H9 (cell line): Measurements from ENCODE around the gene MT1H. TPM values are rescaled to one million over a fixed set of nuclear protein-coding genes. Genes with fewer than 3 reads are reported as not detected.

Experiments used
- DNase-seq: peaks from one replicate; pipeline ENCODE4 v3.0.0-alpha.2; 2017
- H2AFZ ChIP-seq: one replicate; pipeline ENCODE4 v1.6.1; 2013; ENCODE audit warnings: mild to moderate bottlenecking, low read length, control low read depth, moderate library complexity
- H2AK5ac ChIP-seq: 2 replicates; pipeline ENCODE4 v1.6.1; 2013; ENCODE audit warnings: low read length, control low read depth, mixed read lengths; ENCODE audit not compliant: insufficient read length
- H2BK120ac ChIP-seq: one replicate; pipeline ENCODE4 v1.6.1; 2013; ENCODE audit warnings: low read depth, mild to moderate bottlenecking, low read length, control low read depth, inconsistent platforms; ENCODE audit not compliant: poor library complexity, severe bottlenecking
- H2BK12ac ChIP-seq: 2 replicates; pipeline ENCODE4 v1.6.1; 2013; ENCODE audit warnings: low read length, control low read depth, mixed read lengths, low read depth; ENCODE audit not compliant: insufficient read length
- H2BK15ac ChIP-seq: 2 replicates; pipeline ENCODE4 v1.6.1; 2013; ENCODE audit warnings: low read depth, low read length, control low read depth
- H2BK20ac ChIP-seq: one replicate; pipeline ENCODE4 v1.6.1; 2013; ENCODE audit warnings: low read depth, mild to moderate bottlenecking, low read length, control low read depth, inconsistent platforms; ENCODE audit not compliant: poor library complexity, severe bottlenecking
- H2BK5ac ChIP-seq: 2 replicates; pipeline ENCODE4 v1.6.1; 2013; ENCODE audit warnings: low read length, control low read depth, mixed read lengths; ENCODE audit not compliant: insufficient read length
- H3K14ac ChIP-seq: 2 replicates; pipeline ENCODE4 v1.6.1; 2013; ENCODE audit warnings: low read length, control low read depth; ENCODE audit not compliant: insufficient read depth
- H3K18ac ChIP-seq: 2 replicates; pipeline ENCODE4 v1.6.1; 2013; ENCODE audit warnings: low read depth, mild to moderate bottlenecking, mixed read lengths, low read length, control low read depth; ENCODE audit not compliant: insufficient read length
- H3K23ac ChIP-seq: 2 replicates; pipeline ENCODE4 v1.6.1; 2013; ENCODE audit warnings: low read length, control low read depth, mixed read lengths, low read depth; ENCODE audit not compliant: insufficient read length
- H3K23me2 ChIP-seq: 2 replicates; pipeline ENCODE4 v1.6.1; 2013; ENCODE audit warnings: low read depth, mild to moderate bottlenecking, mixed read lengths, low read length, control low read depth; ENCODE audit not compliant: insufficient read length, poor library complexity, severe bottlenecking
- H3K27ac ChIP-seq: 2 replicates; pipeline ENCODE4 v1.5.1; 2013; ENCODE audit warnings: low read length, control low read depth, mixed read lengths, low read depth; ENCODE audit not compliant: insufficient read length
- H3K27me3 ChIP-seq: 2 replicates; pipeline ENCODE4 v1.6.1; 2013; ENCODE audit warnings: low read length, control low read depth, inconsistent platforms; ENCODE audit not compliant: insufficient read depth
- H3K4ac ChIP-seq: 2 replicates; pipeline ENCODE4 v1.6.1; 2013; ENCODE audit warnings: low read depth, mild to moderate bottlenecking, control low read depth, inconsistent platforms, low read length, moderate library complexity
- H3K4me1 ChIP-seq: 2 replicates; pipeline ENCODE4 v1.6.1; 2013; ENCODE audit warnings: low read length, control low read depth, inconsistent platforms; ENCODE audit not compliant: insufficient read depth
- H3K4me2 ChIP-seq: 2 replicates; pipeline ENCODE4 v1.6.1; 2013; ENCODE audit warnings: low read length, control low read depth, mixed read lengths; ENCODE audit not compliant: insufficient read length, insufficient read depth
- H3K56ac ChIP-seq: 2 replicates; pipeline ENCODE4 v1.6.1; 2013; ENCODE audit warnings: low read depth, mild to moderate bottlenecking, mixed read lengths, low read length, control low read depth; ENCODE audit not compliant: insufficient read length
- H3K79me1 ChIP-seq: 2 replicates; pipeline ENCODE4 v1.6.1; 2013; ENCODE audit warnings: low read depth, mild to moderate bottlenecking, moderate library complexity, low read length, control low read depth, inconsistent platforms; ENCODE audit not compliant: insufficient read depth, poor library complexity, severe bottlenecking
- H3K79me2 ChIP-seq: 2 replicates; pipeline ENCODE4 v1.6.1; 2013; ENCODE audit warnings: low read length, control low read depth, inconsistent platforms; ENCODE audit not compliant: insufficient read depth
- H3K9ac ChIP-seq: 2 replicates; pipeline ENCODE4 v1.6.1; 2013; ENCODE audit warnings: low read length, control low read depth, mixed read lengths; ENCODE audit not compliant: insufficient read length; ENCODE audit errors: extremely low read depth
- H3K9me3 ChIP-seq: one replicate; pipeline ENCODE4 v1.6.1; 2013; ENCODE audit warnings: low read depth, low read length, inconsistent platforms; ENCODE audit not compliant: control insufficient read depth
- H3T11ph ChIP-seq: one replicate; pipeline ENCODE4 v1.6.1; 2013; ENCODE audit warnings: mild to moderate bottlenecking, low read length, control low read depth, inconsistent platforms
- H4K20me1 ChIP-seq: one replicate; pipeline ENCODE4 v1.6.1; 2013; ENCODE audit not compliant: control insufficient read depth, insufficient read length, insufficient read depth
- H4K5ac ChIP-seq: 2 replicates; pipeline ENCODE4 v1.6.1; 2013; ENCODE audit warnings: low read depth, mild to moderate bottlenecking, mixed read lengths, low read length, control low read depth; ENCODE audit not compliant: insufficient read length
- H4K8ac ChIP-seq: replicated peaks from 2 replicates; pipeline ENCODE4 v1.6.1; 2013; ENCODE audit warnings: low read length, control low read depth, mixed read lengths, low read depth; ENCODE audit not compliant: insufficient read length
- H4K91ac ChIP-seq: 2 replicates; pipeline ENCODE4 v1.6.1; 2013; ENCODE audit warnings: low read depth, mild to moderate bottlenecking, moderate library complexity, mixed read lengths, low read length, control low read depth; ENCODE audit not compliant: insufficient read length
- H3K27ac Mint-ChIP-seq, 3 experiments: 2 replicates in 2 of 3; 3 replicates in 1 of 3; pipeline ENCODE4 v1.8.0; 2020 to 2021; ENCODE audit warnings: mixed read lengths in 3 of 3, mild to moderate bottlenecking in 1 of 3, moderate library complexity in 1 of 3
- H3K27me3 Mint-ChIP-seq: 2 replicates; pipeline ENCODE4 v1.8.0; 2021; ENCODE audit warnings: low read depth, mild to moderate bottlenecking, moderate library complexity, mixed read lengths
- H3K36me3 Mint-ChIP-seq, 3 experiments: 2 replicates in 2 of 3; 3 replicates in 1 of 3; pipeline ENCODE4 v1.8.0; 2020 to 2021; ENCODE audit warnings: low read depth in 3 of 3, mixed read lengths in 3 of 3; ENCODE audit not compliant: insufficient read depth in 1 of 3
- H3K4me1 Mint-ChIP-seq, 2 experiments: 2 replicates each; pipeline ENCODE4 v1.8.0; 2020; ENCODE audit warnings: mixed read lengths in 2 of 2
- H3K4me3 Mint-ChIP-seq, 2 experiments: 2 replicates in 1 of 2; 3 replicates in 1 of 2; pipeline ENCODE4 v1.8.0; 2020 to 2021; ENCODE audit warnings: mild to moderate bottlenecking in 2 of 2, mixed read lengths in 2 of 2, moderate library complexity in 1 of 2
- H3K9me3 Mint-ChIP-seq, 2 experiments: 2 replicates in 1 of 2; 3 replicates in 1 of 2; pipeline ENCODE4 v1.8.0; 2020; ENCODE audit warnings: mild to moderate bottlenecking in 2 of 2, mixed read lengths in 2 of 2, moderate library complexity in 1 of 2
- CTCF ChIP-seq: fragments of 200-600 bp; sonication (generic); conservative IDR thresholded peaks from 3 replicates; pipeline ENCODE4 v1.8.0; 2021; ENCODE audit warnings: antibody characterized with exemption, mild to moderate bottlenecking
- WGBS: extraction: QIAGEN DNeasy Blood & Tissue Kit; methylation state at CpG from one replicate; pipeline ENCODE4 v1.1.7; 2013; ENCODE audit warnings: missing lambda C conversion rate, low lambda C conversion rate, mixed read lengths; ENCODE audit not compliant: insufficient read length; ENCODE audit errors: extremely low coverage; 5-methylcytosine and 5-hydroxymethylcytosine counted together
- total RNA-seq: library from RNA; stranded (reverse); gene quantifications from 2 replicates; pipeline ENCODE4 v1.2.1, GENCODE V29; 2021

The MT1H gene
- total RNA-seq, 1 experiment from 2014 or later: 12.5 TPM

GRCh38 chr16:56643080-56643778, 26.4 kb upstream of the MT1H start:
- peak; percentile 66 for TF ChIP-seq CTCF
- H3K27me3 ChIP-seq: peaks cover 79% of the 10 kb centered on the region
- peak overlapping the region; percentile 54 to 76 for H3K4me3 Mint-ChIP-seq
- H2BK120ac ChIP-seq: no peak overlapping the region
- no peak overlapping the region for H4K91ac ChIP-seq
- H4K20me1 ChIP-seq: no peaks in the 10 kb centered on the region
- H3K79me1 ChIP-seq: no peaks in the 10 kb centered on the region
- no peak overlapping the region for H3K4ac ChIP-seq
- H2AFZ ChIP-seq: no peak overlapping the region
- peaks cover 16 to 28% of the 10 kb centered on the region in 2 experiments for H3K4me1 Mint-ChIP-seq
- WGBS: no CpG with 5 or more reads among the region's 42 CpGs
- H2AK5ac ChIP-seq: no peak overlapping the region
- no peak overlapping the region for H3K18ac ChIP-seq
- no peak overlapping the region for H3K14ac ChIP-seq
- no peak overlapping the region for H4K5ac ChIP-seq
- H3K4me1 ChIP-seq: no peaks in the 10 kb centered on the region
- peaks cover 2% of the 10 kb centered on the region for H3K23me2 ChIP-seq
- no peak overlapping the region; a peak in 1 of 7 replicates for H3K27ac Mint-ChIP-seq
- no peak overlapping the region for H3K56ac ChIP-seq
- H3K4me2 ChIP-seq: peak overlapping the region; percentile 43
- no peak overlapping the region for H2BK20ac ChIP-seq
- H3T11ph ChIP-seq: no peak overlapping the region
- no peak overlapping the region for H3K9ac ChIP-seq
- no peaks in the 10 kb centered on the region; a peak in 1 of 5 replicates for H3K9me3 Mint-ChIP-seq
- H3K9me3 ChIP-seq: no peaks in the 10 kb centered on the region
- no peaks in the 10 kb centered on the region for H3K79me2 ChIP-seq
- DNase-seq: peak; percentile 79
- no peak overlapping the region for H2BK15ac ChIP-seq
- H3K27ac ChIP-seq: no peak overlapping the region
- H2BK12ac ChIP-seq: no peak overlapping the region
- H3K36me3 Mint-ChIP-seq: no peaks in the 10 kb centered on the region
- no peak overlapping the region for H3K23ac ChIP-seq
- no peak overlapping the region for H4K8ac ChIP-seq
- peaks cover 99% of the 10 kb centered on the region for H3K27me3 Mint-ChIP-seq
- H2BK5ac ChIP-seq: no peak overlapping the region
